NT2/D1 (cell line): ENCODE results near the gene LRRC4C.

Source experiments
- DNase-seq: peaks from one replicate; pipeline ENCODE4 v3.0.0-alpha.2; 2011; ENCODE audit warnings: low read depth, low spot score
- H3K27me3 ChIP-seq: 2 replicates; pipeline ENCODE4 v1.6.0; 2011; ENCODE audit warnings: mild to moderate bottlenecking; ENCODE audit not compliant: insufficient read length, insufficient read depth
- H3K36me3 ChIP-seq: 2 replicates; pipeline ENCODE4 v1.6.1; 2011; ENCODE audit warnings: mild to moderate bottlenecking, low read length, mixed read lengths; ENCODE audit not compliant: insufficient read depth, insufficient read length
- H3K4me1 ChIP-seq: 2 replicates; pipeline ENCODE4 v1.5.1; 2011; ENCODE audit not compliant: insufficient read depth, insufficient read length
- H3K4me3 ChIP-seq: 2 replicates; pipeline ENCODE4 v1.5.1; 2011; ENCODE audit warnings: low read depth; ENCODE audit not compliant: insufficient read length
- H3K9ac ChIP-seq: 2 replicates; pipeline ENCODE4 v1.6.0; 2011; ENCODE audit warnings: low read depth; ENCODE audit not compliant: insufficient read length
- H3K9me3 ChIP-seq: 2 replicates; pipeline ENCODE4 v1.5.1; 2011; ENCODE audit warnings: mild to moderate bottlenecking, low read length; ENCODE audit not compliant: insufficient read depth
- SUZ12 ChIP-seq: IDR thresholded peaks from 2 replicates; pipeline ENCODE4 v1.6.1; 2011; ENCODE audit not compliant: insufficient read length, insufficient read depth; ENCODE audit errors: extremely low read depth
- YY1 ChIP-seq: IDR thresholded peaks from 2 replicates; pipeline ENCODE4 v1.6.1; 2011; ENCODE audit not compliant: insufficient read length, insufficient read depth
- ZNF274 ChIP-seq: IDR thresholded peaks from 2 replicates; pipeline ENCODE4 v1.6.1; 2011; ENCODE audit warnings: mild to moderate bottlenecking, low read depth, low read length

The LRRC4C gene

GRCh38 chr11:41323446-41323845, 136.0 kb downstream of the LRRC4C start:
- Histone ChIP-seq H3K9me3 (no peaks in the 10 kb centered on the region), H3K4me1 (no peaks in the 10 kb centered on the region), H3K27me3 (no peaks in the 10 kb centered on the region), H3K36me3 (no peaks in the 10 kb centered on the region), H3K4me3 (no peak overlapping the region), H3K9ac (no peak overlapping the region)
- DNase-seq, result no peak
- TF ChIP-seq ZNF274 (no peak), YY1 (no peak), SUZ12 (no peak)

GRCh38 chr11:41320653-41321052, 138.8 kb downstream of the LRRC4C start:
- Histone ChIP-seq H3K9me3 (no peaks in the 10 kb centered on the region), H3K4me1 (no peaks in the 10 kb centered on the region), H3K36me3 (no peaks in the 10 kb centered on the region), H3K27me3 (no peaks in the 10 kb centered on the region), H3K9ac (no peak overlapping the region), H3K4me3 (no peak overlapping the region)
- no peak for DNase-seq
- TF ChIP-seq ZNF274 (no peak), YY1 (no peak), SUZ12 (no peak)

- H3K36me3 ChIP-seq, result no peaks in the 10 kb centered on the region
These were observed 139.2 kb downstream of the LRRC4C start for GRCh38 chr11:41320238-41320637.

GRCh38 chr11:41319434-41319833, 140.0 kb downstream of the LRRC4C start:
- Histone ChIP-seq H3K4me1 (no peaks in the 10 kb centered on the region), H3K9me3 (no peaks in the 10 kb centered on the region), H3K27me3 (no peaks in the 10 kb centered on the region), H3K36me3 (no peaks in the 10 kb centered on the region), H3K4me3 (no peak overlapping the region), H3K9ac (no peak overlapping the region)
- DNase-seq, result no peak
- TF ChIP-seq YY1 (no peak), ZNF274 (no peak), SUZ12 (no peak)

More at GRCh38 chr11:41320238-41320637, 139.2 kb downstream of the LRRC4C start:
- H3K4me3 ChIP-seq, result no peak overlapping the region
- H3K27me3 ChIP-seq, result no peaks in the 10 kb centered on the region
- H3K9me3 ChIP-seq, result no peaks in the 10 kb centered on the region
- no peak for DNase-seq
- no peak overlapping the region for H3K9ac ChIP-seq
- TF ChIP-seq SUZ12 (no peak), YY1 (no peak), ZNF274 (no peak)
- H3K4me1 ChIP-seq, result no peaks in the 10 kb centered on the region

- no peak for TF ChIP-seq SUZ12
- TF ChIP-seq ZNF274, result no peak
- no peak for TF ChIP-seq YY1
- Histone ChIP-seq H3K4me1 (no peaks in the 10 kb centered on the region), H3K9me3 (no peaks in the 10 kb centered on the region), H3K9ac (no peak overlapping the region), H3K27me3 (no peaks in the 10 kb centered on the region), H3K4me3 (no peak overlapping the region), H3K36me3 (no peaks in the 10 kb centered on the region)
- DNase-seq, result no peak
These were observed 142.7 kb downstream of the LRRC4C start for GRCh38 chr11:41316751-41317150.

GRCh38 chr11:41313226-41313625, 146.2 kb downstream of the LRRC4C start:
- TF ChIP-seq YY1 (no peak), ZNF274 (no peak), SUZ12 (no peak)
- H3K4me1 ChIP-seq, result no peaks in the 10 kb centered on the region
- H3K27me3 ChIP-seq, result no peaks in the 10 kb centered on the region
- H3K9me3 ChIP-seq, result no peaks in the 10 kb centered on the region
- H3K9ac ChIP-seq, result no peak overlapping the region
- DNase-seq, result no peak
- H3K36me3 ChIP-seq, result no peaks in the 10 kb centered on the region
- no peak overlapping the region for H3K4me3 ChIP-seq

GRCh38 chr11:41309716-41310115, 149.7 kb downstream of the LRRC4C start:
- H3K9ac ChIP-seq, result no peak overlapping the region
- no peak overlapping the region for H3K4me3 ChIP-seq
- no peaks in the 10 kb centered on the region for H3K27me3 ChIP-seq
- H3K4me1 ChIP-seq, result no peaks in the 10 kb centered on the region
- no peak for DNase-seq
- H3K9me3 ChIP-seq, result 0 out of 2 replicates have a peak, but pooled peaks cover 6% of the 10 kb centered on the region
- H3K36me3 ChIP-seq, result no peaks in the 10 kb centered on the region
- no peak for TF ChIP-seq ZNF274
- no peak for TF ChIP-seq SUZ12
- no peak for TF ChIP-seq YY1

- Histone ChIP-seq H3K4me1 (no peaks in the 10 kb centered on the region), H3K4me3 (no peak overlapping the region), H3K36me3 (no peaks in the 10 kb centered on the region), H3K27me3 (no peaks in the 10 kb centered on the region), H3K9me3 (0 out of 2 replicates have a peak, but pooled peaks cover 6% of the 10 kb centered on the region), H3K9ac (no peak overlapping the region)
- TF ChIP-seq SUZ12, result no peak
- no peak for TF ChIP-seq ZNF274
- TF ChIP-seq YY1, result no peak
- DNase-seq, result no peak
These were observed 150.3 kb downstream of the LRRC4C start for GRCh38 chr11:41309111-41309522.
